Posterior cingulate gyrus (tissue), 11 donors: ENCODE data around the gene SPANXN2.
A peak's percentile ranks its signal among the peaks of the same experiment; 100 is the strongest.
"Not testable (repeated sequence)": the region's sequence is repeated elsewhere in the genome, so short reads cannot be mapped to it uniquely, and the experiment has no call there.

Experiments used
- DNase-seq, 10 donors: peaks; one replicate each; pipeline versions ENCODE4 v3.0.0 to v3.0.0-alpha.2; 2020 to 2021; ENCODE audit warnings: mixed read lengths in 3 of 10
- intact Hi-C: fragments of 100-400 bp; cut with DNase I; formaldehyde crosslinking; loops from one replicate; pipeline ENCODE4 v1.15.1; 2023

Gene SPANXN2, protein sequence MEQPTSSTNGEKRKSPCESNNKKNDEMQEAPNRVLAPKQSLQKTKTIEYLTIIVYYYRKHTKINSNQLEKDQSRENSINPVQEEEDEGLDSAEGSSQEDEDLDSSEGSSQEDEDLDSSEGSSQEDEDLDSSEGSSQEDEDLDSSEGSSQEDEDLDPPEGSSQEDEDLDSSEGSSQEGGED

DNA sequence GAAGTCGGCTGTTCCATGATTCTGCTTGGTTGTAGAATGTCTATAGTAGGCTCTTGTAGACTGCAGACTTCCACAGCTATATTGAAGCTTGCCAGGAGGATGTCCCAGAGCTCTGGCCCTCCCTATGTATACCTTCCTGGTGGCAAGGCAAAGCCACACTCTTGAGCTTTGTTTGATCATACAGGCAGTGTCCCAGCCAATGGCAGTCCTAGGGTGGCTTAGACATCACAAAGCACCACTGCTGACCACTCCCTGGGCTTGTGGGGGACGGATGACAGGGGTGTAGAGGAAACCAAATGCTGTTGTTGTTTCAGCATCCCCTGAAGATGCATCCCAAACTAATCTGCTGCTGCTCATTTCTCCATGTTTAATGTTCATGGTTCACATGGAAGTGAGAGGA lies at the start of gene SPANXN2:
SPANXN2 (minus strand) TSS at position 101 of the 400 bp plus-strand sequence; CDS start at position 17, 84 bp downstream.
- DNase-seq, intact Hi-C loops: not testable (repeated sequence)

DNA sequence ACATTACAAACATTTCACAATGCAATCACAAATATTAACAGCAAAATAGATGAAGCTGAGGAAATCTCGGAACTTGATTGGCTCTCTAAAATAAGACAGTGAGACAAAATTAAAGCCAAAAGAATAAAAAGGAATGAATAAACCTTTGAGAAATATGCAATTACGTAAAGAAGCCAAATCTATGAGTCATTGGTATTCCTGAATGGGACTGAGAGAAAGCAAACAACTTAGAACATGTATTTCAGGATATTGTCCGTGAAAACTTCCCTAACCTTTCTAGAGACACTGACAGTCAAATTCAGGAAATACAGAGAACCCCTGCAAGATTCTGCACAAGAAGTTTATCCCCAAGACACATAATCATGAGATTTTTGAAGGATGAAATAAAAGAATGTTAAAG lies 48.4 kb upstream of the SPANXN2 start:
- intact Hi-C loops: no loop called here
- no peak for DNase-seq

DNA sequence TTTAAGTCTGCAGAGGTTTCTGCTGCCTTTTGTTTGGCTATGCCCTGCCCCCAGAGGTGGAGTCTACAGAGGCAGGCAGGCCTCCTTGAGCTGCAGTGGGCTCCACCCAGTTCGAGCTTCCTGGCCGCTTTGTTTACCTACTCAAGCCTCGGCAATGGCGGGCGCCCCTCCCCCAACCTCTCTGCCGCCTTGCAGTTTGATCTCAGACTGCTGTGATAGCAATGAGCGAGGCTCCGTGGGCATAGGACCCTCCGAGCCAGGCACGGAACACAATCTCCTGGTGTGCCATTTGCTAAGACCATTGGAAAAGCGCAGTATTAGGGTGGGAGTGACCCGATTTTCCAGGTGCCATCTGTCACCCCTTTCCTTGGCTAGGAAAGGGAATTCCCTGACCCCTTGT lies 47.2 kb upstream of the SPANXN2 start:
- DNase-seq: peak in 1 of 10 donors; percentile 50
- intact Hi-C loops: not testable (repeated sequence)

DNA sequence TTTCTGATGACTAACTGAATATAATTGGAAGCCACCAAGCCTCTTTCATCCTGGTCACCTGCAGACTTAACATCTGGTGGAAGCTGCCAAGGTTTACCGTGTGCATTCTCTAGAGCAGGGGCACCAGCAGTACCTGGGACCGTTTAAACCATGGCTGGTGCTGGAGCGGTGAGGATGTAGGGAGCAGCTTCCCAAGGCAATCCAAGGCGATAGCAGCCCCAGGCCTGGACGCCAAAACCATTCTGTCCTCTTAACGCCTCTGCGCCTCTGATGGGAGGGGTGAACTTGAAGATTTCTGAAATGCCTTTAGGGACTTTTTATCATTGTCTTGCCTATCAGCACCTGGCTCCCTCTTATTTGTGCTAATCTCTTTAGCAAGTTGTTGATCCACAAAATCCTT lies 37.3 kb upstream of the SPANXN2 start:
- DNase-seq: no peak
- intact Hi-C loops: no loop called here

DNA sequence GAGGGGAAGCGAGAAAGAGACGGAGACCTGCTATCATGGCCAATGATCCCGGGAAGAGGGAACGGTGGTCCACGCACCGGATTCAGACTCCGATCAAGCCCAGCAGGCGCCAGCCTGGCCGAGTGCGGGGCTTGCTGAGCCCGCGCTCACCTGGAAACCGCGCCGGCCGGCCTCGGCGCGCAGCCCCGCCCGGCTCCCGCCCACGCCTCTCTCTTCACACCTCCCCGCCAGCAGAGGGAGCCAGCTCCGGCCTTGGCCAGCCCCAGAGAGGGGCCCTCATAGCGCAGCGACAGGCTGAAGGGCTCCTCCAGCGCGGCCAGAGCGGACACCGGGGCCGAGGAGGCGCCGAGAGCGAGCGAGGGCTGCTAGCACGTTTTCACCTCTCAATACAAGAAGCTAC lies 36.8 kb upstream of the SPANXN2 start:
- intact Hi-C loops: no loop called here
- DNase-seq: peak in 3 of 10 donors; percentile 45 to 77 (median 64)

DNA sequence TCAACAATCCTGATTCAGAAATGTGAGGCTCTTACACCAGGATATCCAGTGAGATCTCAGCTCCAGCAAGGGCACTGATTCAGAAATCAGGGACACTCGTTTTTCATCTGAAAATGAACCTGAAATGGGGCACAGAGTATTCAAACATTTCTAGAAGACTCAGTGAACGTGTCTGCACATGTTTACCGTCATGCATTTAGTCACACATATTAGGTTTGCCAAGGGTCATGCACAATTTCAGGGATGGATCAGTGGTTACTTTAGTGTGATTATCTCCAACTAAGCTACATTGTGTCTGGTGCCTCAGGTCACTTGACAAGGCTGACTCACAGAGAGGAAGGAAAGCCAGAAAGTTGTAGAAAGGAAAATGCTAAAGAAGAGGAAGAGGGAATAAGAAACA lies 33.6 kb upstream of the SPANXN2 start:
- DNase-seq: no peak
- intact Hi-C loops: no loop called here

DNA sequence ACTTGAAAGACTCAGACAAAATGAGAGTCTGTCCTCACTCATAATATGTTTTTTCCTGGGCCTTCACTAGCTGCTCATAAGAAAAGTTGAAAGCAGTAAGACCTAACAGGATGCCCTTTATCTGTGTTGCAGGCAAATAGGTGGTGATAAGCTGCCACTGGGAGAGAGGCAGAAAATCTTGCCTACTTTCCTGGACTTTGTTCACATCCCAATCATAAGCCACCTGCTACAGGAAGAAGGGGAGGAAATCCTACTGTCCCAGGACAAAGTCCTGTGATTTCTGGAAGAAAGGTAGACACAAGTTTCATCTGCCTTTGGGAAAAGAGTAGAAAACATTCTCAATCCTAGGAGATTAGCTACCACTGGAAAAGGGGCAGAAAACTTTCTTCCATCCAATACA lies 13.3 kb upstream of the SPANXN2 start:
- no peak for DNase-seq
- intact Hi-C loops: no loop called here

DNA sequence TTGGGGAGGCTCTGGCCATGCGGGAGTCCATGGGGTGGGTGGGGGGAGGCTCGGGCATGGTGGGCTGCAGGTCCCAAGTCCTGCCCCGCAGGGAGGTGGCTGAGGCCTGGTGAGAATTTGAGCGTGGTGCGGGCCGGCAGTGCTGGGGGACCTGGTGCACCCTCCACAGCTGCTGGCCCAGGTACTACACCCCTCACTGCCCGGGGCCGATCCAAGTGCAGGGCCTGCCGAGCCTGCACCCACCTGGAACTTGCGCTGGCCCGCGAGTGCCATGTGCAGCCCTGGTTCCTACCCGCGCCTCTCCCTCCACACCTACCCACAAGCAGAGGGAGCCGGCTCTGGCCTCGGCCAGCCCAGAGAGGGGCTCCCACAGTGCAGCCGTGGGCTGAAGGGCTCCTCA lies 5.7 kb upstream of the SPANXN2 start:
- peak in 1 of 10 donors; percentile 71 for DNase-seq
- intact Hi-C loops: no loop called here

DNA sequence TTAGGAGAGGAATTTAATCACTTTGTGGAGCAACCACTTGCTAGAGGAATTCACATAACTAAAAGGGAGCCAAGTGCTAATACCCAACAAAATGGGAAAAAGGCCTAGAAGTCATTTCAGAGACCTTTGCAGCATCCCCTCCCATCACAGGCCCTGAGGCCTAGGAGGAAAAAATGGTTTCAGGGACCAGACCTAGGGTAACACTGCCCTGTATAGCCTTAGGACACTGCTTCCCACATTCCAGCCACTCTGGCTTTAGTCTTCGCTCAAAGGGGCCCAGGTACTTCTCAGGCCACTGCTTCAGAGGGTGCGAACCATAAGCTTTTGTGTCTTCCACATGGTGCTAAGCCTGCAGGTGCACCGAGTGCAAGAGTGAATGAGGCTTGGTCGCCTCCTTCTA lies 19.1 kb downstream of the SPANXN2 start:
- intact Hi-C loops: no loop called here
- no peak for DNase-seq

DNA sequence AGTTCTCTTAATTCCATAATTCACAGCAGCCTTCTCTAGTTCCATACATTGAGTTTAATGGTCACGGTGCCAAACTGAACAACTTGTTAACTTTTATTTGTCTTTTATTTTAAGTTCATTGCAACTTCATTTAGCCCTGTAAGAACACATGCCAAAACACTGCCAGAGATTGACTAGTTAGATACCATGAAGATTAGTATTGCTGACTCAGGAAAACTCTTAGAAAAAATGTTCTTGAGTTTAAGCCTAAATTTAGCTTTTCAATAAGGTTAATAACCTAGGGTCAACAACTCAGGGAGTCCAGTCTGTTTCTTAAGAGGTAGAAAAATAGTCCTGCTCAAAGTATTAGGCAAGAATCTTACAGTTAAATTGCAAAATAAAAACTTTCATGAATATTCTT lies 25.7 kb downstream of the SPANXN2 start:
- intact Hi-C loops: no loop called here

DNA sequence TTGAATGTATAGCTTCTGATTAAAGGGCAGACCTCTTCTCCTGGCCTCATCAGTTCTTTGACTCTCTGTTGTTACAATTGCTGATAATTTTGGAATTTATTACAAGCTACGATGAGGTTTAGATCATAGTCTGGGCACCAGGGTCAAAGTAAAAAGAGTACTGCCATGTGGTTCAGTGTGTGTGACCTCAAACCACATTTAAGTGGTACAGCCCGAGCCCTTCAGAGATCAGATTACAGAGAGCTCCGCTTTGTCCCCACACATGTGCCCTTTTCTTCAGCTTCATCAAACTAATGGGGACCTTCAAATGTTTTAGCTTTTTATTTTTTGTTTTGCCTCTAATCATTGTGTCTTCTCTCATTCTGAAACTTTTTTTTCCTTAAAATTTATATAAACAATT lies 37.1 kb downstream of the SPANXN2 start:
- DNase-seq: no peak
- intact Hi-C loops: no loop called here

More for the DNA sequence above, 25.7 kb downstream of the SPANXN2 start:
- no peak for DNase-seq

DNA sequence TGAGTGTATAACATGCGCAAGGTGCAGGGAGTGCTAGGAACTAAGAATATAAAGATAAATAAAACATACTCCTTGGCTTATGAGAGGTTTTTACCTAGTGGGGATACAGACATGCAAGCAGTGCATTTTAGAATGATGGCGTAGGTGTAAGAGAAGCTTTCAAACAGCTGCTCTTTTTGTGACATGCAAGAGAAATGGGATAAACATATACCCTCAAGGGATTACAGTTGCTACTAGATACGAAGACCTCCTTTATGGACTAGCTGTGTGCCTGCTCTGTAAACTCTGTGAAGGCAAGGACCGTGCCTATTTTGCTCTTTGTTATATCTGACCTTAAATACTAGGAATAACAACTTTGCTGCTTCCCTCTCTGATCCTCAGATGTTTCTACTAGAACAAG lies 45.6 kb downstream of the SPANXN2 start:
- intact Hi-C loops: no loop called here
- no peak for DNase-seq

DNA sequence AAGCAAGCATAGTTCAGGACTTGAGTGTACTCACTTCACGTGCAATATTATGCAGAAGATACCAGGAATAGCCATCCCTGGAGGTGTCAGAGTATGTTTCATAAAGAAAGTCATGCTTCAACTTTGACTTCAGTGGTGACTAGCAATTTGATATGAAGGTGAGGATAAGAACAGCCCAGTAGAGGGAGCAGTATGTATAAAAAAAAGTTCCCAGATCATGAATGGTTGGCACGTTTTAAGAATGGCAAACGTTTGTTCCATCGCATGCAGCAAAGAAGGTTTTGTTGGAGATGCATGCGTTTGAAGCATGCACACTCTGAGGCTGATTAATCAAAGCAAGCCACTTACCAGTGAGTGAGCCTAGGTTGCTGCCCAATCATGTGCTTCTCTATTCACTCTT lies 51.2 kb downstream of the SPANXN2 start:
- intact Hi-C loops: loop anchor here (10.0 kb wide), 1 partner anchor 1515 kb away; no protein-coding TSS in a partner anchor
- no peak for DNase-seq

DNA sequence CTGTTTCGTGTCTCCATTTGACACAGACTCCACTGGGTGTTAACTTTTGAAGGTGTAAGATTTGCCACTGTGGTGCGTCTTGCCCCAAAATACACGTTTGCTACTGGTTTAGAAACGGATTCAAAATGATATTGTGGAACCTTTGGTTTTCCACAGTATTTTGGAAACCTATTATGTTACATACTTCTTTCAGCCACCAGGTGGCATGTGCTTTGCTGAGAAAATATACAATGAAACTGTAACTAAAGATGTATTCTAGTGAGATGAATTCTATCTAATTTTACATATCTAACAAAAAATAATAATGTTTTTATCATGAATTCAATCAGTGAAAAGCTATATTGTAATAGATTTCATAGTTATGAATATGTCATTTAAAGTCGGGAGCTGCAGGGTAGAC lies 56.2 kb downstream of the SPANXN2 start:
- no peak for DNase-seq
- intact Hi-C loops: loop anchor here (10.0 kb wide), 1 partner anchor 1520 kb away; no protein-coding TSS in a partner anchor

DNA sequence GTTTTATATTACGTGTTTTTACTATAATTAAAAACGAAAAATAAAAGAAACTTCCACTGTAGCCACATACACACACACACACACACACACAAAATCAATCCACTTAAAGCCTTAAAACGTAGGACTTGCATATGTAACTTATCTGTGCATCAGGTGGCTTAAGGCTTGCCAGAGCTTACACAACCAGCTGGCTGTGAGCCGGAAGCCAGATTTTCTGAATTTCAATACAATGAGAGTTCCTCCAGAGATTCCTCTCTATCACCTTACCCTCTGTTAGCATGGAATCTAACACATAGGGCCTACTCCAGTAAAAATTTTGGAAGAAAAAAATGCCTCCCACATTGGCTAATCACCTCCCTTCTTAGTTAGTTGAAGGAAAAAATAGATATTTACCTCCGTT lies 56.8 kb downstream of the SPANXN2 start:
- intact Hi-C loops: loop anchor here (10.0 kb wide), 1 partner anchor 1521 kb away; no protein-coding TSS in a partner anchor
- DNase-seq: peak in 2 of 10 donors; percentile 2 to 72
